ENCODE measurements around the gene MOGAT3. TPM values are rescaled to one million over a fixed set of nuclear protein-coding genes. Genes with fewer than 3 reads are reported as not detected.

Gene MOGAT3
- total and polyA plus RNA-seq, 9 of the 15 experiments (the other 6 are each of a cell fraction or from before 2014, with no cell fraction given), result 0.07 to 0.17 (median 0.13) TPM; not detected in 6

DNA sequence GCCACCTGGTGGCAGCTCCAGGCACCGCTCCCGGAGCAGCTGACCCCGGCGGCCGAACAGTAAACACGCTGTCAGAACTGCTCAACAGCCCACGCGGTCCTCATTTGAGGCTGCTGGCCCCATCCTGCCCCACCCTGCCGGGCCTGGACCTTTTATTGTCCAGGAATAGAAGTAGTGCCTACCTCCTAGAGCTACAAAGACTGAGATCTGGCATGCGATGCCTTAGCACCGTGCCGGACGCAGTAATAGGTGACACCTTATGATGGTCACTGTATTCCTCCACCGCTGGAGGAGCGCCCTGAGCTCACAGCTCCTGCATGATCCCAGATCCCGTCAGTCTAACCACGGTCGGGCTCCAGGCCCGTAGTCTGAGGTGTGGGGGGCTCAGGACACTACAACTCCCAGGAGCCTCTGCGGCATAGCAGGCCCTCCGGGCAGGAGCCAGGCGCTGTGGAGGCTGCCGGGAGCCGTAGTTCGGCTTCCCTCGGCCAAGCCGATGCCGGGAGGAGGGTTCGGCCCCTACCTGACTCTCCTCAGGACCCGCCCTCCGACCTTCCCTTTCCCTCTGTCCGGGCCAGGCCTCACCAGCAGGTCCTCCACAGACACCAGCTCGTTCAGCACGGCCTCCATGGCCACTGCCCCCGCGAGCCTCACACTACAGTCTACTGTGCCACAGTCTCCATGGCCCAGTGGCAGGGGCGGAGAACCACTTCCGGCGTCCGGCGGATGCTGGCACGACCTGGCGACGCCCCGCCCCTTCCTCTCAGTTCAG lies 43.7 kb upstream of the MOGAT3 start, which contains the start of gene FIS1 (continued):
- TF ChIP-seq, protein P1, sequence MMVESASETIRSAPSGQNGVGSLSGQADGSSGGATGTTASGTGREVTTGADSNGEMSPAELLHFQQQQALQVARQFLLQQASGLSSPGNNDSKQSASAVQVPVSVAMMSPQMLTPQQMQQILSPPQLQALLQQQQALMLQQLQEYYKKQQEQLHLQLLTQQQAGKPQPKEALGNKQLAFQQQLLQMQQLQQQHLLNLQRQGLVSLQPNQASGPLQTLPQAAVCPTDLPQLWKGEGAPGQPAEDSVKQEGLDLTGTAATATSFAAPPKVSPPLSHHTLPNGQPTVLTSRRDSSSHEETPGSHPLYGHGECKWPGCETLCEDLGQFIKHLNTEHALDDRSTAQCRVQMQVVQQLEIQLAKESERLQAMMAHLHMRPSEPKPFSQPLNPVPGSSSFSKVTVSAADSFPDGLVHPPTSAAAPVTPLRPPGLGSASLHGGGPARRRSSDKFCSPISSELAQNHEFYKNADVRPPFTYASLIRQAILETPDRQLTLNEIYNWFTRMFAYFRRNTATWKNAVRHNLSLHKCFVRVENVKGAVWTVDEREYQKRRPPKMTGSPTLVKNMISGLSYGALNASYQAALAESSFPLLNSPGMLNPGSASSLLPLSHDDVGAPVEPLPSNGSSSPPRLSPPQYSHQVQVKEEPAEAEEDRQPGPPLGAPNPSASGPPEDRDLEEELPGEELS (CRISPR knock-in tag; IDR thresholded peaks at IDR 0.05; ENCODE audit: borderline replicate concordance), result 0 out of 2 replicates have a peak, but pooled peaks have one; percentile 53
- TF ChIP-seq, protein P2, sequence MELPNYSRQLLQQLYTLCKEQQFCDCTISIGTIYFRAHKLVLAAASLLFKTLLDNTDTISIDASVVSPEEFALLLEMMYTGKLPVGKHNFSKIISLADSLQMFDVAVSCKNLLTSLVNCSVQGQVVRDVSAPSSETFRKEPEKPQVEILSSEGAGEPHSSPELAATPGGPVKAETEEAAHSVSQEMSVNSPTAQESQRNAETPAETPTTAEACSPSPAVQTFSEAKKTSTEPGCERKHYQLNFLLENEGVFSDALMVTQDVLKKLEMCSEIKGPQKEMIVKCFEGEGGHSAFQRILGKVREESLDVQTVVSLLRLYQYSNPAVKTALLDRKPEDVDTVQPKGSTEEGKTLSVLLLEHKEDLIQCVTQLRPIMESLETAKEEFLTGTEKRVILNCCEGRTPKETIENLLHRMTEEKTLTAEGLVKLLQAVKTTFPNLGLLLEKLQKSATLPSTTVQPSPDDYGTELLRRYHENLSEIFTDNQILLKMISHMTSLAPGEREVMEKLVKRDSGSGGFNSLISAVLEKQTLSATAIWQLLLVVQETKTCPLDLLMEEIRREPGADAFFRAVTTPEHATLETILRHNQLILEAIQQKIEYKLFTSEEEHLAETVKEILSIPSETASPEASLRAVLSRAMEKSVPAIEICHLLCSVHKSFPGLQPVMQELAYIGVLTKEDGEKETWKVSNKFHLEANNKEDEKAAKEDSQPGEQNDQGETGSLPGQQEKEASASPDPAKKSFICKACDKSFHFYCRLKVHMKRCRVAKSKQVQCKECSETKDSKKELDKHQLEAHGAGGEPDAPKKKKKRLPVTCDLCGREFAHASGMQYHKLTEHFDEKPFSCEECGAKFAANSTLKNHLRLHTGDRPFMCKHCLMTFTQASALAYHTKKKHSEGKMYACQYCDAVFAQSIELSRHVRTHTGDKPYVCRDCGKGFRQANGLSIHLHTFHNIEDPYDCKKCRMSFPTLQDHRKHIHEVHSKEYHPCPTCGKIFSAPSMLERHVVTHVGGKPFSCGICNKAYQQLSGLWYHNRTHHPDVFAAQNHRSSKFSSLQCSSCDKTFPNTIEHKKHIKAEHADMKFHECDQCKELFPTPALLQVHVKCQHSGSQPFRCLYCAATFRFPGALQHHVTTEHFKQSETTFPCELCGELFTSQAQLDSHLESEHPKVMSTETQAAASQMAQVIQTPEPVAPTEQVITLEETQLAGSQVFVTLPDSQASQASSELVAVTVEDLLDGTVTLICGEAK (IDR thresholded peaks at IDR 0.05), result peak; percentile 97
- TF ChIP-seq, protein P2 (CRISPR knock-in tag; IDR thresholded peaks at IDR 0.05), result no peak
- TF ChIP-seq PHF21A (IDR thresholded peaks at IDR 0.05; ENCODE audit: borderline replicate concordance, low read depth) (0 out of 2 replicates have a peak, but pooled peaks have one; percentile 38), TAF7 (tag; IDR thresholded peaks at IDR 0.05) (no peak; the same call in 1 of the 2 replicates), TAF1 (IDR thresholded peaks at IDR 0.05; ENCODE audit: control insufficient read depth, extremely low read depth, insufficient read depth, low read length, severe bottlenecking) (peak; percentile 81), GABPB1 (CRISPR knock-in tag; IDR thresholded peaks at IDR 0.05) (peak; percentile 95), HCFC1 (IDR thresholded peaks at IDR 0.05; ENCODE audit: low read depth, low read length) (peak; percentile 97), NFYB (IDR thresholded peaks at IDR 0.05; ENCODE audit: extremely low read depth, insufficient read length) (no peak), PML (IDR thresholded peaks at IDR 0.05; ENCODE audit: low read length) (peak; percentile 50; the same call in 1 of the 2 replicates)
- TF ChIP-seq, protein P3, sequence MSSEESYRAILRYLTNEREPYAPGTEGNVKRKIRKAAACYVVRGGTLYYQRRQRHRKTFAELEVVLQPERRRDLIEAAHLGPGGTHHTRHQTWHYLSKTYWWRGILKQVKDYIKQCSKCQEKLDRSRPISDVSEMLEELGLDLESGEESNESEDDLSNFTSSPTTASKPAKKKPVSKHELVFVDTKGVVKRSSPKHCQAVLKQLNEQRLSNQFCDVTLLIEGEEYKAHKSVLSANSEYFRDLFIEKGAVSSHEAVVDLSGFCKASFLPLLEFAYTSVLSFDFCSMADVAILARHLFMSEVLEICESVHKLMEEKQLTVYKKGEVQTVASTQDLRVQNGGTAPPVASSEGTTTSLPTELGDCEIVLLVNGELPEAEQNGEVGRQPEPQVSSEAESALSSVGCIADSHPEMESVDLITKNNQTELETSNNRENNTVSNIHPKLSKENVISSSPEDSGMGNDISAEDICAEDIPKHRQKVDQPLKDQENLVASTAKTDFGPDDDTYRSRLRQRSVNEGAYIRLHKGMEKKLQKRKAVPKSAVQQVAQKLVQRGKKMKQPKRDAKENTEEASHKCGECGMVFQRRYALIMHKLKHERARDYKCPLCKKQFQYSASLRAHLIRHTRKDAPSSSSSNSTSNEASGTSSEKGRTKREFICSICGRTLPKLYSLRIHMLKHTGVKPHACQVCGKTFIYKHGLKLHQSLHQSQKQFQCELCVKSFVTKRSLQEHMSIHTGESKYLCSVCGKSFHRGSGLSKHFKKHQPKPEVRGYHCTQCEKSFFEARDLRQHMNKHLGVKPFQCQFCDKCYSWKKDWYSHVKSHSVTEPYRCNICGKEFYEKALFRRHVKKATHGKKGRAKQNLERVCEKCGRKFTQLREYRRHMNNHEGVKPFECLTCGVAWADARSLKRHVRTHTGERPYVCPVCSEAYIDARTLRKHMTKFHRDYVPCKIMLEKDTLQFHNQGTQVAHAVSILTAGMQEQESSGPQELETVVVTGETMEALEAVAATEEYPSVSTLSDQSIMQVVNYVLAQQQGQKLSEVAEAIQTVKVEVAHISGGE (CRISPR knock-in tag; IDR thresholded peaks at IDR 0.05), result peak; percentile 73 to 95 (median 79); a peak in 5 of 6 replicates

All from K562 (cell line).